HepG2 (cell line): ENCODE results near the gene HK2. TPM values are rescaled to one million over a fixed set of nuclear protein-coding genes. Genes with fewer than 3 reads are reported as not detected.

Source experiments
- ARID4A ChIP-seq: sonication (generic); formaldehyde crosslinking; IDR thresholded peaks from 2 replicates; pipeline ENCODE4 v1.5.0; 2020; ENCODE audit warnings: mild to moderate bottlenecking, missing genetic modification reagents, borderline replicate concordance
- ASH2L ChIP-seq: fragments of 300-600, 200-600 bp; sonication (generic); IDR thresholded peaks from 2 replicates; pipeline ENCODE4 v1.7.0; 2017; ENCODE audit warnings: low read depth, mild to moderate bottlenecking, moderate library complexity, mixed read lengths, low read length; ENCODE audit not compliant: insufficient read length
- ATF7 ChIP-seq, 2 experiments: fragments of 450-650 bp in 1 of 2; sonication (generic) in 1 of 2; formaldehyde crosslinking in 1 of 2; IDR thresholded peaks; 2 replicates each; pipeline versions ENCODE4 v1.4.0 to v1.6.1; 2016 to 2020; ENCODE audit warnings: antibody characterized with exemption in 1 of 2, mild to moderate bottlenecking in 1 of 2, missing genetic modification reagents in 1 of 2
- BORCS8-MEF2B ChIP-seq: sonication (generic); formaldehyde crosslinking; IDR thresholded peaks from 2 replicates; pipeline ENCODE4 v1.8.0; 2022; ENCODE audit warnings: mild to moderate bottlenecking, missing genetic modification reagents
- EHMT2 ChIP-seq: fragments of 200-600 bp; sonication (generic); IDR thresholded peaks from 2 replicates; pipeline ENCODE4 v1.7.0; 2017; ENCODE audit warnings: antibody characterized with exemption, low read depth, low read length, borderline replicate concordance
- KLF16 ChIP-seq, 2 experiments: sonication (generic) in 1 of 2; formaldehyde crosslinking in 1 of 2; IDR thresholded peaks; 2 replicates each; pipeline versions ENCODE4 v1.6.1 to v1.8.0; 2016 to 2023; ENCODE audit warnings: missing genetic modification reagents in 2 of 2, missing compliant biosample characterization in 1 of 2
- MLX ChIP-seq: IDR thresholded peaks from 2 replicates; pipeline ENCODE4 v1.6.1; 2016
- NFATC3 ChIP-seq: sonication (generic); formaldehyde crosslinking; IDR thresholded peaks from 2 replicates; pipeline ENCODE4 v1.5.1; 2020; ENCODE audit warnings: mild to moderate bottlenecking, missing genetic modification reagents
- NFE2L1 ChIP-seq: sonication (generic); formaldehyde crosslinking; IDR thresholded peaks from 2 replicates; pipeline ENCODE4 v1.4.0; 2020; ENCODE audit warnings: missing genetic modification reagents, mild to moderate bottlenecking, borderline replicate concordance
- NFKBIZ ChIP-seq: IDR thresholded peaks from 2 replicates; pipeline ENCODE4 v1.6.1; 2018; ENCODE audit warnings: missing genetic modification reagents, missing compliant biosample characterization
- NFRKB ChIP-seq: fragments of 450-650 bp; IDR thresholded peaks from 2 replicates; pipeline ENCODE4 v1.6.1; 2017
- SATB2 ChIP-seq: sonication (generic); formaldehyde crosslinking; IDR thresholded peaks from 2 replicates; pipeline ENCODE4 v1.5.0; 2020; ENCODE audit warnings: missing genetic modification reagents
- SP140L ChIP-seq: sonication (generic); formaldehyde crosslinking; IDR thresholded peaks from 2 replicates; pipeline ENCODE4 v1.4.0; 2020; ENCODE audit warnings: missing genetic modification reagents, borderline replicate concordance
- SPEN ChIP-seq: sonication (generic); formaldehyde crosslinking; IDR thresholded peaks from 2 replicates; pipeline ENCODE4 v1.5.1; 2020; ENCODE audit warnings: low read depth, mild to moderate bottlenecking, missing genetic modification reagents
- ZBTB34 ChIP-seq: sonication (generic); formaldehyde crosslinking; IDR thresholded peaks from 2 replicates; pipeline ENCODE4 v1.8.0; 2022; ENCODE audit warnings: mild to moderate bottlenecking, missing genetic modification reagents
- ZFY ChIP-seq: sonication (generic); formaldehyde crosslinking; IDR thresholded peaks from 2 replicates; pipeline ENCODE4 v1.4.0; 2020; ENCODE audit warnings: missing genetic modification reagents
- ZKSCAN8 ChIP-seq: IDR thresholded peaks from 2 replicates; pipeline ENCODE4 v1.6.1; 2016; ENCODE audit warnings: borderline replicate concordance, missing genetic modification reagents, missing compliant biosample characterization
- ZNF577 ChIP-seq: sonication (generic); formaldehyde crosslinking; IDR thresholded peaks from 2 replicates; pipeline ENCODE4 v1.4.0; 2020; ENCODE audit warnings: mild to moderate bottlenecking, low read depth, missing genetic modification reagents, borderline replicate concordance
- ZNF761 ChIP-seq: sonication (generic); formaldehyde crosslinking; conservative IDR thresholded peaks from 2 replicates; pipeline ENCODE4 v1.4.0; 2020; ENCODE audit warnings: mild to moderate bottlenecking, missing genetic modification reagents
- ZNF773 ChIP-seq: sonication (generic); formaldehyde crosslinking; IDR thresholded peaks from 2 replicates; pipeline ENCODE4 v1.4.0; 2020; ENCODE audit warnings: missing genetic modification reagents, borderline replicate concordance
- polyA plus RNA-seq, 8 experiments: library from polyadenylated mRNA; depleted of rRNA in 3 of 8; stranded (reverse) in 7 of 8; unstranded in 1 of 8; fragments of >200 nt; fragmentation: Illumina TruSeq in 4 of 8; extraction: Trizol in 4 of 8; gene quantifications; 2 replicates each; pipeline versions ENCODE4 v1.2.1 to v1.2.3, GENCODE V29; 2011 to 2016; ENCODE audit warnings: low read depth in 4 of 8, missing spikeins in 1 of 8, mixed read lengths in 1 of 8; ENCODE audit not compliant: insufficient read depth in 1 of 8
- total RNA-seq, 5 experiments: library from RNA; depleted of rRNA; stranded (reverse); fragments of >200 nt; fragmentation: Illumina TruSeq; extraction: Trizol; gene quantifications; 2 replicates each; pipeline ENCODE4 v1.2.3, GENCODE V29; 2016; ENCODE audit warnings: low read depth in 1 of 5
- TF ChIP-seq, protein P1 (sequence below): sonication (generic); formaldehyde crosslinking; IDR thresholded peaks from 2 replicates; pipeline ENCODE4 v1.4.0; 2020; ENCODE audit warnings: missing genetic modification reagents

Gene HK2
- total and polyA plus RNA-seq, 2 of the 13 experiments (the other 11 are each of a cell fraction or from before 2014, with no cell fraction given): 13.2 to 101 TPM

- TF ChIP-seq ARID4A (CRISPR knock-in tag): peak; percentile 36; the same call in 1 of the 2 replicates
- 0 out of 4 replicates have a peak, but pooled peaks of 1 of the 2 experiments have one; percentile 56 for TF ChIP-seq KLF16 (CRISPR knock-in tag; IDR thresholded peaks at IDR 0.05)
- TF ChIP-seq NFATC3 (CRISPR knock-in tag): no peak
- peak; percentile 46; the same call in 1 of the 2 replicates for TF ChIP-seq SPEN (CRISPR knock-in tag)
- TF ChIP-seq, protein P1, sequence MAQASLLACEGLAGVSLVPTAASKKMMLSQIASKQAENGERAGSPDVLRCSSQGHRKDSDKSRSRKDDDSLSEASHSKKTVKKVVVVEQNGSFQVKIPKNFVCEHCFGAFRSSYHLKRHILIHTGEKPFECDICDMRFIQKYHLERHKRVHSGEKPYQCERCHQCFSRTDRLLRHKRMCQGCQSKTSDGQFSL: no peak
- no peak for TF ChIP-seq SATB2 (CRISPR knock-in tag)
- TF ChIP-seq EHMT2: no peak
- TF ChIP-seq SP140L (CRISPR knock-in tag): no peak
- TF ChIP-seq ZNF773 (CRISPR knock-in tag): no peak
- TF ChIP-seq ATF7 (IDR thresholded peaks at IDR 0.05): no peak
- no peak for TF ChIP-seq ATF7 (CRISPR knock-in tag; IDR thresholded peaks at IDR 0.05)
- peak; percentile 98 for TF ChIP-seq MLX (CRISPR knock-in tag)
- TF ChIP-seq ASH2L: no peak
- TF ChIP-seq ZNF761 (CRISPR knock-in tag): no peak
- no peak for TF ChIP-seq BORCS8-MEF2B
- TF ChIP-seq NFE2L1 (CRISPR knock-in tag): no peak
- 0 out of 2 replicates have a peak, but pooled peaks have one; percentile 62 for TF ChIP-seq NFKBIZ
- TF ChIP-seq NFRKB: no peak
- no peak for TF ChIP-seq ZBTB34 (CRISPR knock-in tag)
- no peak for TF ChIP-seq ZFY (CRISPR knock-in tag)
- no peak for TF ChIP-seq ZNF577 (CRISPR knock-in tag)
- peak; percentile 81; the same call in 1 of the 2 replicates for TF ChIP-seq ZKSCAN8 (CRISPR knock-in tag)
Observed at GRCh38 chr2:74917702-74918619, 84.0 kb downstream of the HK2 start (continued).
